ENCODE results near the gene ERC2. TPM values are rescaled to one million over a fixed set of nuclear protein-coding genes. Genes with fewer than 3 reads are reported as not detected.

Gene ERC2
- total RNA-seq, 1 donor from 2014 or later: 0.65 TPM

- Mint-ChIP-seq H3K27me3 (ENCODE audit: low read depth) (peaks cover 4% of the 10 kb centered on the region), H3K36me3 (ENCODE audit: low read depth) (no peaks in the 10 kb centered on the region), H3K4me1 (ENCODE audit: low read depth) (no peaks in the 10 kb centered on the region), H3K4me3 (ENCODE audit: unreplicated experiment) (no peak overlapping the region), H3K9me3 (ENCODE audit: low read depth) (no peaks in the 10 kb centered on the region), H3K27ac (ENCODE audit: unreplicated experiment) (no peak overlapping the region)
- DNase-seq (ENCODE audit: low spot score): no peak
- TF ChIP-seq, protein P1, sequence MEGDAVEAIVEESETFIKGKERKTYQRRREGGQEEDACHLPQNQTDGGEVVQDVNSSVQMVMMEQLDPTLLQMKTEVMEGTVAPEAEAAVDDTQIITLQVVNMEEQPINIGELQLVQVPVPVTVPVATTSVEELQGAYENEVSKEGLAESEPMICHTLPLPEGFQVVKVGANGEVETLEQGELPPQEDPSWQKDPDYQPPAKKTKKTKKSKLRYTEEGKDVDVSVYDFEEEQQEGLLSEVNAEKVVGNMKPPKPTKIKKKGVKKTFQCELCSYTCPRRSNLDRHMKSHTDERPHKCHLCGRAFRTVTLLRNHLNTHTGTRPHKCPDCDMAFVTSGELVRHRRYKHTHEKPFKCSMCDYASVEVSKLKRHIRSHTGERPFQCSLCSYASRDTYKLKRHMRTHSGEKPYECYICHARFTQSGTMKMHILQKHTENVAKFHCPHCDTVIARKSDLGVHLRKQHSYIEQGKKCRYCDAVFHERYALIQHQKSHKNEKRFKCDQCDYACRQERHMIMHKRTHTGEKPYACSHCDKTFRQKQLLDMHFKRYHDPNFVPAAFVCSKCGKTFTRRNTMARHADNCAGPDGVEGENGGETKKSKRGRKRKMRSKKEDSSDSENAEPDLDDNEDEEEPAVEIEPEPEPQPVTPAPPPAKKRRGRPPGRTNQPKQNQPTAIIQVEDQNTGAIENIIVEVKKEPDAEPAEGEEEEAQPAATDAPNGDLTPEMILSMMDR (IDR thresholded peaks at IDR 0.05): no peak
Measured at GRCh38 chr3:55728461-55729100, 739.7 kb downstream of the ERC2 start.

DNA sequence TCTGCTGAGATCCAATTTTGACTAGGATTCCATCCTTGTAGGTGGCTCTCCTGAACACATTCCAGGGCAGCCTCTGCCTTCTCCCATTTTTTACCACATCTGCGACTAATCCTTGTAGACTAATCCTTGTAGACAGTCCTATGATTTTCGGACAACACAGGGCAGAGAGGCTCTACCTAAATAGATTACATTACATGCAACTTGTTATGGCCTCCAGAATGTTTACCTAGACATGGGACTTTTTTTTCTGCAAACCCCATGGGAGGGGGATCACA, 741.8 kb downstream of the ERC2 start:
- no peaks in the 10 kb centered on the region for H3K4me1 Mint-ChIP-seq (ENCODE audit: low read depth)
- TF ChIP-seq, protein P1 (IDR thresholded peaks at IDR 0.05): no peak
- no peak overlapping the region for H3K4me3 Mint-ChIP-seq (ENCODE audit: unreplicated experiment)
- DNase-seq (ENCODE audit: low spot score): no peak
- H3K27ac Mint-ChIP-seq (ENCODE audit: unreplicated experiment): no peak overlapping the region
- H3K9me3 Mint-ChIP-seq (ENCODE audit: low read depth): no peaks in the 10 kb centered on the region
- no peaks in the 10 kb centered on the region for H3K36me3 Mint-ChIP-seq (ENCODE audit: low read depth)
- peaks cover 8% of the 10 kb centered on the region for H3K27me3 Mint-ChIP-seq (ENCODE audit: low read depth)

- DNase-seq (ENCODE audit: low spot score): no peak
- Mint-ChIP-seq H3K4me3 (ENCODE audit: unreplicated experiment) (no peak overlapping the region), H3K9me3 (ENCODE audit: low read depth) (no peaks in the 10 kb centered on the region), H3K27me3 (ENCODE audit: low read depth) (peaks cover 8% of the 10 kb centered on the region), H3K36me3 (ENCODE audit: low read depth) (no peaks in the 10 kb centered on the region), H3K27ac (ENCODE audit: unreplicated experiment) (no peak overlapping the region), H3K4me1 (ENCODE audit: low read depth) (no peaks in the 10 kb centered on the region)
- TF ChIP-seq, protein P1 (IDR thresholded peaks at IDR 0.05): no peak
Measured at GRCh38 chr3:55725681-55726500, 742.4 kb downstream of the ERC2 start.

DNA sequence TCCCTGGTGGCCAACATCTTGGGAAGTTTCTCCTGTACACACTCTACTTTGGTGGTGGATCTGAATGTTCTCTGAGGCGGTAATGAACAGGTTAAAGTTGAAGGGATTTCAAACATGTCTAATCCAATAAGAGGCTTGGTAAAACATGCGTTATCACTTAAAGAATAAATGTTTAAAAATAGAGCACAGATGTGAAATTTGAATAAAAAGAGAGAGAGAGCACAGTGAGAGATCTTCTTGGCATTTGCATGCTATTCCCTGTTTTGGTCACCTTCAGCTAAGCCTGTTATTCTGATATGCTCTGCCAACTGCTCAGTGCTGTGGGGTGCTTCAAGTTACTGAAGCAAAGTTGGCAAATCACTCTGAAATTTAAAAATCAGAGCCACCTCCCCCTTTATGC, 743.4 kb downstream of the ERC2 start:
- H3K4me1 Mint-ChIP-seq (ENCODE audit: low read depth): no peaks in the 10 kb centered on the region
- no peak overlapping the region for H3K4me3 Mint-ChIP-seq (ENCODE audit: unreplicated experiment)
- no peaks in the 10 kb centered on the region for H3K9me3 Mint-ChIP-seq (ENCODE audit: low read depth)
- H3K27me3 Mint-ChIP-seq (ENCODE audit: low read depth): peaks cover 8% of the 10 kb centered on the region
- H3K27ac Mint-ChIP-seq (ENCODE audit: unreplicated experiment): no peak overlapping the region
- no peaks in the 10 kb centered on the region for H3K36me3 Mint-ChIP-seq (ENCODE audit: low read depth)
- TF ChIP-seq, protein P1 (IDR thresholded peaks at IDR 0.05): no peak
- DNase-seq (ENCODE audit: low spot score): no peak

- no peak for DNase-seq (ENCODE audit: low spot score)
- Mint-ChIP-seq H3K36me3 (ENCODE audit: low read depth) (no peaks in the 10 kb centered on the region), H3K4me1 (ENCODE audit: low read depth) (no peaks in the 10 kb centered on the region), H3K4me3 (ENCODE audit: unreplicated experiment) (no peak overlapping the region), H3K27me3 (ENCODE audit: low read depth) (peaks cover 8% of the 10 kb centered on the region), H3K27ac (ENCODE audit: unreplicated experiment) (no peak overlapping the region), H3K9me3 (ENCODE audit: low read depth) (no peaks in the 10 kb centered on the region)
- TF ChIP-seq, protein P1 (IDR thresholded peaks at IDR 0.05): no peak
Measured at GRCh38 chr3:55724407-55724784, 743.9 kb downstream of the ERC2 start.

All from chondrocyte (in vitro differentiated cells).